ENCODE data around the gene TMEM163.

Gene TMEM163

GRCh38 chr2:134412639-134412999, 306.2 kb downstream of the TMEM163 start:
- TF ChIP-seq, protein P1, sequence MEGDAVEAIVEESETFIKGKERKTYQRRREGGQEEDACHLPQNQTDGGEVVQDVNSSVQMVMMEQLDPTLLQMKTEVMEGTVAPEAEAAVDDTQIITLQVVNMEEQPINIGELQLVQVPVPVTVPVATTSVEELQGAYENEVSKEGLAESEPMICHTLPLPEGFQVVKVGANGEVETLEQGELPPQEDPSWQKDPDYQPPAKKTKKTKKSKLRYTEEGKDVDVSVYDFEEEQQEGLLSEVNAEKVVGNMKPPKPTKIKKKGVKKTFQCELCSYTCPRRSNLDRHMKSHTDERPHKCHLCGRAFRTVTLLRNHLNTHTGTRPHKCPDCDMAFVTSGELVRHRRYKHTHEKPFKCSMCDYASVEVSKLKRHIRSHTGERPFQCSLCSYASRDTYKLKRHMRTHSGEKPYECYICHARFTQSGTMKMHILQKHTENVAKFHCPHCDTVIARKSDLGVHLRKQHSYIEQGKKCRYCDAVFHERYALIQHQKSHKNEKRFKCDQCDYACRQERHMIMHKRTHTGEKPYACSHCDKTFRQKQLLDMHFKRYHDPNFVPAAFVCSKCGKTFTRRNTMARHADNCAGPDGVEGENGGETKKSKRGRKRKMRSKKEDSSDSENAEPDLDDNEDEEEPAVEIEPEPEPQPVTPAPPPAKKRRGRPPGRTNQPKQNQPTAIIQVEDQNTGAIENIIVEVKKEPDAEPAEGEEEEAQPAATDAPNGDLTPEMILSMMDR (IDR thresholded peaks at IDR 0.05; ENCODE audit: borderline replicate concordance, insufficient read depth, low read depth, low read length) = no peak
- H3K4me3 ChIP-seq (ENCODE audit: low read depth, low read length) = no peak overlapping the region

DNA sequence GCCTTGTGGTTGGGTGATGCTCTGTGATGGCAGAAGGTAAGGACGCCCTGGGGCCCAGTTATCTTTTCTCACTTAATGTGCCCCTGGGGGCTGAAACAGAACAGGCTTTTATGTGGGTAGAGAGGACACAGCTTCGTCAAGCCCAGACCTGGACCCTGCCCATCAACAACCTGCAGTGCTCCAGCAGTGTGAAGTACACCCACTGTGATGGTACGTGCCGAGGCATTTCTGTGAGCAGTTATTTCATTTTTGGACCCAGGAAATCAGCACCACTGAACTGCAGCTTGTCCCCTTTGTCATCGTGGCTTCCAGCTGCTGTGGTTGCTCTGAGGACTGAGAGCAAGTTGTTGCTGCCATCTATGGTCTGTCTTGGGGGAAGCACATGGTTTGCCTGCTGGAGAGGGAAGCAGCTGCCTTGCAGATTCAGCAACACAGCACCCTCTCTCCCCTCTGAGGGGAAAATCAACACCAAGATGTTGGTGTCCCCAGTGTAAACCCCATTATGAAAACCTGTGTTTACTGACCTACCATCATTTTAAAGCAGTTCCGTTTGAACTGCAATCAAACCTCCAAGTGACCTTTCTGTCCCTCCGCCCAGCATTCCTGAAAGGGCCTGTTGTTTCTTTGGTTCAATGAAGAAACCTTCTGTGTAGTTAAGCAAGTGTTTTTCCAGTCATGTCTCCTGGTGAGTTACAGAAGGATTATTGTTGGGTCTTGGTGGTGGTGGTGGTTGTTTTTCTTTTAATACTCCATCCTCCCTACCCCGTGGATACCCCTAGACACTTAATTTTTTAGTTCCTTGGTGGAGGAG, 306.8 kb downstream of the TMEM163 start:
- TF ChIP-seq, protein P1 (IDR thresholded peaks at IDR 0.05; ENCODE audit: borderline replicate concordance, insufficient read depth, low read depth, low read length) = peak; percentile 86
- no peak overlapping the region for H3K4me3 ChIP-seq (ENCODE audit: low read depth, low read length)

DNA sequence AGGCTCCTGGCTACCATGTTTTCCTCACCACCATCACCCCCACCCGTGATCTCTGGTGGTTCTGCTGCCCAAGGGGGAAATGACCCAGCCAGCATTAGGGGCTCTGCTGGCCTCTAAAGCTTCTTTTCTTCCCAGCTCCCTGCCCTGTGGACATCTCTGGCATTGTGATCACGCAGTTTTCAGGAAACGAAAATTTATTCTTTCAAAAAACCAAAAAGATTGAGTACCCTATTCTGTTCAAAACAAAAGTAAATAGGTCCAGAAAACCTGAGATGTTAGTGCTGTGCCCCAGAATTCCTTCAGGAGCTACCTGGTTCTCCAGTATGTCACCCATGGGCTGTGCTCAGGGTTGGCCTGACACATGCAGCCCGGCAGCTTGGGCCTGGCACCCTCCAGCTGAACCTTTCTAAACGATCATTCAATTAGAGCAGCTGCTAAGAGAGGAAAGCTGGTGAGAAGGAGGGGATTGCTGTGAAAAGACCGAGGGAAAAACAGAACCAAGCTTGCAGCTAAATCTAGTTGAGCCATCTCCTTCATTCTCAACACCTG, 307.4 kb downstream of the TMEM163 start:
- no peak overlapping the region for H3K4me3 ChIP-seq (ENCODE audit: low read depth, low read length)
- TF ChIP-seq, protein P1 (IDR thresholded peaks at IDR 0.05; ENCODE audit: borderline replicate concordance, insufficient read depth, low read depth, low read length) = no peak

GRCh38 chr2:134410831-134411231, 308.0 kb downstream of the TMEM163 start:
- H3K4me3 ChIP-seq (ENCODE audit: low read depth, low read length) = no peak overlapping the region
- TF ChIP-seq, protein P1 (IDR thresholded peaks at IDR 0.05; ENCODE audit: borderline replicate concordance, insufficient read depth, low read depth, low read length) = no peak

GRCh38 chr2:134410006-134410405, 308.8 kb downstream of the TMEM163 start:
- TF ChIP-seq, protein P1 (IDR thresholded peaks at IDR 0.05; ENCODE audit: borderline replicate concordance, insufficient read depth, low read depth, low read length) = no peak
- no peak overlapping the region for H3K4me3 ChIP-seq (ENCODE audit: low read depth, low read length)

DNA sequence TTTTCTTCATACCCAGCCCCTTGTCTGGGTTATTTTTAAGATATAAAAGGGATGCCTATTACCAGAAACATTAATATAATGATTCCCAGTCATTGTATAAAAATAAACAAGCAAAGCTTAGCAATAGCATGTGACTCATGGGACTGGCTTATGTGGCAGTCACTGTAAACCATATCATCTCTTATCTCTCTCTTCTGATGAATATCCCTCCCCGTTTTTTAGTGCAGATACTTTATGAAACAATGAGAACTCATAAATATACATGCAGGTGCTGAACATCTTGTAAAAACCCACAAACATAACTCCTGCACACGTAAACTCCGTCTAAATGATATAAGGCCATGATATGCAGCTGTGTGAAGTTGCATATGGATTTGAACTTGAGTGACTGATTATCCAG, 310.0 kb downstream of the TMEM163 start:
- TF ChIP-seq, protein P1 (IDR thresholded peaks at IDR 0.05; ENCODE audit: borderline replicate concordance, insufficient read depth, low read depth, low read length) = no peak
- no peak overlapping the region for H3K4me3 ChIP-seq (ENCODE audit: low read depth, low read length)

DNA sequence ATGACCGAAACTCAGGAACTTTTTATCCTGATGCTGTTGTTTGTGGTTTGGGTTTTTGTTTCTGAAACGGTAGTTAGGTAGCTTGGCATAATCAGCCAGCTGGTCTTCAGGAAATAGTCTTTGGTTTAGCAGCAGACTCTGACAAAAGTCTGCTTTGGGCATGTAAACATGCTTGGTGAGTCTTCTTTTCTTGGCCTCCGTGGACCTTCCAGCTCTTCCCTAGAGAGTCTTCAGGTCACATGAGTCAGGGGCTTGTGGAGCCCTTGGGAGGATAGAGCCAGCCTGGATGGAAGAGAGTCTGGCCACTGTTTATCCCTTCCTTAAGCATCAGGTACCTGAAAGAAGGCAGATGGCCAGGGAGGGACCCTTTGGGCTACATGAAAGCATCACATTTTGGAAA, 310.4 kb downstream of the TMEM163 start:
- H3K4me3 ChIP-seq (ENCODE audit: low read depth, low read length) = no peak overlapping the region
- TF ChIP-seq, protein P1 (IDR thresholded peaks at IDR 0.05; ENCODE audit: borderline replicate concordance, insufficient read depth, low read depth, low read length) = no peak
